H1 (cell line): ENCODE data around the gene SKP2. TPM values are rescaled to one million over a fixed set of nuclear protein-coding genes. Genes with fewer than 3 reads are reported as not detected.

Source experiments
- CTCF ChIA-PET: fragments of 300-600 bp; sonication (Branson Sonifier 250); formaldehyde crosslinking; loops from one replicate; lab custom pipeline; 2021; ENCODE audit not compliant: partially characterized antibody; lab: Charles Lee
- POLR2A ChIA-PET: fragments of 300-600 bp; sonication (Branson Sonifier 250); formaldehyde crosslinking; loops from one replicate; lab custom pipeline; 2021; ENCODE audit warnings: inconsistent platforms; ENCODE audit not compliant: partially characterized antibody; lab: Charles Lee
- DNase-seq, 2 experiments: peaks; one replicate each; pipeline versions ENCODE4 v3.0.0 to v3.0.0-alpha.2; 2010 to 2022; ENCODE audit warnings: low spot score in 2 of 2, low read depth in 1 of 2, mixed read lengths in 1 of 2
- FAIRE-seq: peaks from 2 replicates; lab custom pipeline; 2011; peaks lifted over from hg19 to GRCh38; lab: Jason Lieb, UNC
- H2AFZ ChIP-seq: 2 replicates; pipeline ENCODE4 v1.8.1; 2012; ENCODE audit warnings: low read length, inconsistent platforms
- H2AK5ac ChIP-seq: 2 replicates; pipeline ENCODE4 v1.6.1; 2013; ENCODE audit warnings: low read depth, low read length
- H2BK120ac ChIP-seq: replicated peaks from 2 replicates; pipeline ENCODE3; 2013; ENCODE audit warnings: low read depth, low read length, inconsistent platforms
- H2BK12ac ChIP-seq: 2 replicates; pipeline ENCODE4 v1.6.1; 2013; ENCODE audit warnings: low read depth, low read length
- H2BK15ac ChIP-seq: 2 replicates; pipeline ENCODE4 v1.6.1; 2013; ENCODE audit warnings: low read length
- H2BK20ac ChIP-seq: 2 replicates; pipeline ENCODE4 v1.6.1; 2013; ENCODE audit warnings: low read length
- H2BK5ac ChIP-seq: 2 replicates; pipeline ENCODE4 v1.6.1; 2013; ENCODE audit warnings: low read depth, low read length
- H3K14ac ChIP-seq: 2 replicates; pipeline ENCODE4 v1.6.1; 2013; ENCODE audit warnings: inconsistent platforms; ENCODE audit not compliant: insufficient read length
- H3K18ac ChIP-seq: 2 replicates; pipeline ENCODE4 v1.6.1; 2013; ENCODE audit warnings: low read length; ENCODE audit errors: extremely low read depth
- H3K23ac ChIP-seq: 2 replicates; pipeline ENCODE4 v1.6.1; 2013; ENCODE audit warnings: inconsistent platforms; ENCODE audit not compliant: insufficient read length
- H3K23me2 ChIP-seq: 2 replicates; pipeline ENCODE4 v1.6.1; 2013; ENCODE audit warnings: low read depth, low read length
- H3K27ac ChIP-seq: 2 replicates; pipeline ENCODE4 v1.6.1; 2011; ENCODE audit warnings: low read depth, low read length, inconsistent platforms
- H3K27me3 ChIP-seq, 4 experiments: replicated peaks in 1 of 4; 1 replicate in 1 of 4; 2 replicates in 3 of 4; pipeline versions ENCODE4 v1.6.1 to v1.8.1; 2011 to 2013; ENCODE audit warnings: low read length in 3 of 4, mild to moderate bottlenecking in 3 of 4, inconsistent platforms in 2 of 4, mixed read lengths in 2 of 4, moderate library complexity in 1 of 4; ENCODE audit not compliant: control insufficient read depth in 3 of 4, insufficient read depth in 3 of 4; ENCODE audit errors: extremely low read depth in 1 of 4
- H3K36me3 ChIP-seq, 4 experiments: 2 replicates each; pipeline versions ENCODE4 v1.6.1 to v1.8.1; 2011 to 2013; ENCODE audit warnings: mild to moderate bottlenecking in 4 of 4, low read length in 3 of 4, moderate library complexity in 2 of 4, control low read depth in 1 of 4, inconsistent platforms in 1 of 4; ENCODE audit not compliant: insufficient read depth in 4 of 4, control insufficient read depth in 2 of 4
- H3K4ac ChIP-seq: replicated peaks from 2 replicates; pipeline ENCODE3; 2013; ENCODE audit warnings: low read length, low read depth, mixed read lengths, inconsistent platforms; ENCODE audit not compliant: insufficient read length
- H3K4me1 ChIP-seq, 4 experiments: replicated peaks in 1 of 4; 1 replicate in 1 of 4; 2 replicates in 3 of 4; pipeline versions ENCODE4 v1.6.1 to v1.8.1; 2011 to 2013; ENCODE audit warnings: low read length in 3 of 4, inconsistent platforms in 2 of 4, mixed read lengths in 1 of 4; ENCODE audit not compliant: insufficient read depth in 4 of 4, control insufficient read depth in 3 of 4
- H3K4me2 ChIP-seq, 2 experiments: 2 replicates each; pipeline versions ENCODE4 v1.6.1 to v1.8.1; 2011 to 2013; ENCODE audit warnings: low read depth in 2 of 2, low read length in 2 of 2, control low read depth in 1 of 2, inconsistent platforms in 1 of 2, mild to moderate bottlenecking in 1 of 2; ENCODE audit not compliant: insufficient read depth in 1 of 2
- H3K4me3 ChIP-seq, 4 experiments: fragments of 200-600, 300-600 bp in 1 of 4; sonication (generic), shearing (Covaris generic), sonication (Bioruptor Twin) in 1 of 4; 2 replicates each; pipeline versions ENCODE4 v1.5.1 to v1.8.1; 2011 to 2016; ENCODE audit warnings: low read length in 4 of 4, low read depth in 3 of 4, control low read depth in 2 of 4, inconsistent platforms in 2 of 4, mild to moderate bottlenecking in 2 of 4, mixed read lengths in 1 of 4, moderate library complexity in 1 of 4; ENCODE audit not compliant: insufficient read depth in 2 of 4; ENCODE audit errors: extremely low read depth in 1 of 4
- H3K56ac ChIP-seq: replicated peaks from 2 replicates; pipeline ENCODE3; 2013; ENCODE audit warnings: low read depth, mild to moderate bottlenecking, mixed read lengths, low read length, inconsistent platforms; ENCODE audit not compliant: insufficient read length
- H3K79me1 ChIP-seq: 2 replicates; pipeline ENCODE4 v1.6.1; 2013; ENCODE audit warnings: low read depth, low read length, control low read depth
- H3K79me2 ChIP-seq, 2 experiments: 2 replicates each; pipeline versions ENCODE4 v1.6.1 to v1.8.1; 2012 to 2013; ENCODE audit warnings: low read length in 2 of 2, mild to moderate bottlenecking in 2 of 2, inconsistent platforms in 1 of 2; ENCODE audit not compliant: insufficient read depth in 2 of 2, control insufficient read depth in 1 of 2
- H3K9ac ChIP-seq, 4 experiments: replicated peaks in 1 of 4; 1 replicate in 1 of 4; 2 replicates in 3 of 4; pipeline versions ENCODE4 v1.6.1 to v1.8.1; 2011 to 2013; ENCODE audit warnings: low read depth in 3 of 4, low read length in 3 of 4, control low read depth in 2 of 4, mild to moderate bottlenecking in 2 of 4, moderate library complexity in 2 of 4, inconsistent platforms in 1 of 4; ENCODE audit errors: extremely low read depth in 1 of 4
- H3K9me3 ChIP-seq, 2 experiments: 2 replicates each; pipeline versions ENCODE4 v1.6.1 to v1.8.1; 2012 to 2013; ENCODE audit warnings: mild to moderate bottlenecking in 2 of 2, moderate library complexity in 2 of 2, control low read depth in 1 of 2, inconsistent platforms in 1 of 2, low read depth in 1 of 2, low read length in 1 of 2, mixed read lengths in 1 of 2; ENCODE audit not compliant: insufficient read depth in 2 of 2
- H4K20me1 ChIP-seq, 2 experiments: replicated peaks in 1 of 2; 2 replicates each; pipeline versions ENCODE3 to v1.8.1; 2011 to 2013; ENCODE audit warnings: inconsistent platforms in 2 of 2, low read length in 2 of 2, mild to moderate bottlenecking in 1 of 2; ENCODE audit not compliant: insufficient read depth in 2 of 2, control insufficient read depth in 1 of 2
- H4K5ac ChIP-seq: 2 replicates; pipeline ENCODE4 v1.6.1; 2013; ENCODE audit warnings: low read length, low read depth, mixed read lengths, inconsistent platforms; ENCODE audit not compliant: insufficient read length
- H4K8ac ChIP-seq: 2 replicates; pipeline ENCODE4 v1.8.0; 2013; ENCODE audit warnings: mild to moderate bottlenecking, moderate library complexity, low read length, inconsistent platforms; ENCODE audit not compliant: insufficient read depth; ENCODE audit errors: extremely low read depth
- H4K91ac ChIP-seq: replicated peaks from 2 replicates; pipeline ENCODE3; 2013; ENCODE audit warnings: low read length, mixed read lengths, inconsistent platforms; ENCODE audit not compliant: insufficient read length
- CBX5 ChIP-seq: fragments of 300-800, 300-1000 bp; sonication (generic); IDR thresholded peaks from 2 replicates; pipeline ENCODE4 v1.7.1; 2016; ENCODE audit warnings: antibody characterized with exemption, low read length, low read depth
- CHD1 ChIP-seq: IDR thresholded peaks from 2 replicates; pipeline ENCODE4 v1.6.1; 2012; ENCODE audit warnings: low read depth, low read length, improper control_type of control experiment
- CHD2 ChIP-seq: IDR thresholded peaks from 2 replicates; pipeline ENCODE4 v1.6.1; 2012; ENCODE audit warnings: low read length, improper control_type of control experiment
- HDAC6 ChIP-seq: IDR thresholded peaks from one replicate; pipeline ENCODE4 v1.7.1; 2012; ENCODE audit warnings: low read depth, mild to moderate bottlenecking, inconsistent platforms, low read length, moderate library complexity
- NANOG ChIP-seq: IDR thresholded peaks from 2 replicates; pipeline ENCODE4 v1.6.1; 2011; ENCODE audit warnings: low read length, low read depth, mild to moderate bottlenecking, inconsistent platforms; ENCODE audit not compliant: insufficient read depth, poor library complexity, severe bottlenecking
- POLR2AphosphoS5 ChIP-seq: IDR thresholded peaks from 2 replicates; pipeline ENCODE4 v1.6.1; 2011; ENCODE audit warnings: low read depth, low read length
- RFX5 ChIP-seq: IDR thresholded peaks from 2 replicates; pipeline ENCODE4 v1.6.1; 2011; ENCODE audit warnings: low read depth, low read length, improper control_type of control experiment, borderline replicate concordance
- SP1 ChIP-seq: IDR thresholded peaks from 2 replicates; pipeline ENCODE4 v1.6.1; 2011; ENCODE audit warnings: low read depth, low read length
- SP2 ChIP-seq: IDR thresholded peaks from 2 replicates; pipeline ENCODE4 v1.6.1; 2012; ENCODE audit warnings: mild to moderate bottlenecking, low read length, inconsistent platforms
- TAF1 ChIP-seq: IDR thresholded peaks from 2 replicates; pipeline ENCODE4 v1.6.1; 2011; ENCODE audit warnings: mild to moderate bottlenecking, low read depth, low read length
- TBP ChIP-seq: IDR thresholded peaks from 2 replicates; pipeline ENCODE4 v1.6.1; 2011; ENCODE audit warnings: low read depth, low read length, improper control_type of control experiment
- ZNF274 ChIP-seq: IDR thresholded peaks from 2 replicates; pipeline ENCODE4 v1.7.0; 2012; ENCODE audit warnings: low read length, borderline replicate concordance; ENCODE audit errors: extremely low read depth
- WGBS, 2 experiments: shearing (Covaris generic) in 1 of 2; methylation state at CpG; one replicate each; pipeline versions ENCODE4 v1.1.6 to v1.1.7; 2013 to 2015; ENCODE audit warnings: low lambda C conversion rate in 2 of 2, mixed read lengths in 2 of 2, inconsistent platforms in 1 of 2, low coverage in 1 of 2, missing lambda C conversion rate in 1 of 2; ENCODE audit not compliant: insufficient replicate concordance in 2 of 2, insufficient coverage in 1 of 2, insufficient read length in 1 of 2; ENCODE audit errors: extremely low coverage in 1 of 2, missing lambda C conversion rate in 1 of 2; 5-methylcytosine and 5-hydroxymethylcytosine counted together
- polyA plus RNA-seq, 7 experiments: library from polyadenylated mRNA; depleted of rRNA in 3 of 7; stranded (reverse) in 5 of 7; unstranded in 2 of 7; fragments of >200 nt in 5 of 7; fragments of 200-250 nt in 2 of 7; gene quantifications; 1 replicate in 5 of 7; 2 replicates in 1 of 7; 4 replicates in 1 of 7; pipeline versions ENCODE4 v1.2.1 to v1.2.3, GENCODE V29; 2011 to 2013; ENCODE audit warnings: missing spikeins in 2 of 7, mixed read lengths in 2 of 7
- total RNA-seq: library from RNA; stranded (reverse); fragmentation: NEBNext Ultra II Directional; extraction: Animal tissue kit (Norgen Biotek cat#: 25700); gene quantifications from 2 replicates; pipeline ENCODE4 v1.2.1, GENCODE V29; 2021
- TF ChIP-seq, protein P1 (sequence below), 3 experiments: IDR thresholded peaks; 1 replicate in 2 of 3; 2 replicates in 1 of 3; pipeline versions ENCODE4 v1.5.1 to v1.6.1; 2011; ENCODE audit warnings: low read length in 3 of 3, mild to moderate bottlenecking in 3 of 3, inconsistent platforms in 2 of 3, low read depth in 1 of 3, moderate library complexity in 1 of 3; ENCODE audit not compliant: insufficient read depth in 1 of 3; ENCODE audit errors: control extremely low read depth in 1 of 3

The SKP2 gene
- total and polyA plus RNA-seq, 2 of the 8 experiments (the other 6 are each of a cell fraction or from before 2014, with no cell fraction given): 49.9 to 104 TPM

DNA sequence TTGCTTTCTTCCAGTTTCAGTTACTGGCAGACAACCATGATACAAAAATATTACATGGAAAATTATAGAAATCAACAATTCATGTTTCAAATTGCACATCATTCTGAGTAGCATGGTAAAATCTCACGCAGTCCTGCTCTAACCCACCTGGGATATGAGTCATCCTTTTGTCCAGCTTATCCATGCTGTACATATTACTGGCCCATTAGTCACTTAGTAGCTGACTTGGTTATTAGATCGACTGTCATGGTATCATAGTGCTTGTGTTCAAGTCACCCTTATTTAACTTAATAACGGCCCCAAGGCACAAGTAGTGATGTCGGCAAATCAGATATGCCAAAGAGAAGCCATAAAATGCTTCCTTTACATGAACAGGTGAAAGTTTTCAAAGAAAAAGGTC lies 48.6 kb downstream of the SKP2 start:
- H3K4me3 ChIP-seq: no peak overlapping the region
- no peak overlapping the region for H3K27ac ChIP-seq
- H2BK120ac ChIP-seq: no peak overlapping the region
- peaks cover 0 to 13% (median 0%) of the 10 kb centered on the region in 4 experiments; a peak in 1 of 8 replicates for H3K36me3 ChIP-seq
- H2BK12ac ChIP-seq: no peak overlapping the region
- no peak overlapping the region for H2BK20ac ChIP-seq
- ChIA-PET POLR2A (no interaction called here), CTCF (interaction anchor here (2.3 kb wide), 1 partner anchor 122 kb away, joined by 5 read pairs; no protein-coding TSS in a partner anchor)
- no peak overlapping the region for H3K56ac ChIP-seq
- H4K91ac ChIP-seq: no peak overlapping the region
- no peak overlapping the region for H3K14ac ChIP-seq
- FAIRE-seq: no peak
- no peak overlapping the region for H2AFZ ChIP-seq
- H2BK15ac ChIP-seq: no peak overlapping the region
- H3K9me3 ChIP-seq: no peaks in the 10 kb centered on the region
- H3K27me3 ChIP-seq: no peaks in the 10 kb centered on the region
- no peak overlapping the region for H4K8ac ChIP-seq
- no peak overlapping the region for H3K18ac ChIP-seq
- no peak overlapping the region for H3K23ac ChIP-seq
- no peak overlapping the region for H2AK5ac ChIP-seq
- H3K9ac ChIP-seq: no peak overlapping the region
- H2BK5ac ChIP-seq: no peak overlapping the region
- no peaks in the 10 kb centered on the region for H4K20me1 ChIP-seq
- H3K23me2 ChIP-seq: no peaks in the 10 kb centered on the region
- H3K4me2 ChIP-seq: no peak overlapping the region
- no peaks in the 10 kb centered on the region for H3K79me1 ChIP-seq
- no peak for DNase-seq
- 87% methylated on average over 4 of the region's 4 CpGs; no CpG with 5 or more reads in 1 of the 2 experiments for WGBS, 2 experiments
- no peaks in the 10 kb centered on the region for H3K79me2 ChIP-seq
- no peak overlapping the region for H4K5ac ChIP-seq
- no peaks in the 10 kb centered on the region for H3K4me1 ChIP-seq
- no peak overlapping the region for H3K4ac ChIP-seq
- TF ChIP-seq TAF1 (no peak), CHD2 (no peak), NANOG (no peak), ZNF274 (no peak), RFX5 (no peak), CBX5 (no peak), TBP (no peak), SP1 (no peak), CHD1 (no peak), SP2 (no peak), HDAC6 (no peak), POLR2AphosphoS5 (no peak)
- TF ChIP-seq, protein P1, sequence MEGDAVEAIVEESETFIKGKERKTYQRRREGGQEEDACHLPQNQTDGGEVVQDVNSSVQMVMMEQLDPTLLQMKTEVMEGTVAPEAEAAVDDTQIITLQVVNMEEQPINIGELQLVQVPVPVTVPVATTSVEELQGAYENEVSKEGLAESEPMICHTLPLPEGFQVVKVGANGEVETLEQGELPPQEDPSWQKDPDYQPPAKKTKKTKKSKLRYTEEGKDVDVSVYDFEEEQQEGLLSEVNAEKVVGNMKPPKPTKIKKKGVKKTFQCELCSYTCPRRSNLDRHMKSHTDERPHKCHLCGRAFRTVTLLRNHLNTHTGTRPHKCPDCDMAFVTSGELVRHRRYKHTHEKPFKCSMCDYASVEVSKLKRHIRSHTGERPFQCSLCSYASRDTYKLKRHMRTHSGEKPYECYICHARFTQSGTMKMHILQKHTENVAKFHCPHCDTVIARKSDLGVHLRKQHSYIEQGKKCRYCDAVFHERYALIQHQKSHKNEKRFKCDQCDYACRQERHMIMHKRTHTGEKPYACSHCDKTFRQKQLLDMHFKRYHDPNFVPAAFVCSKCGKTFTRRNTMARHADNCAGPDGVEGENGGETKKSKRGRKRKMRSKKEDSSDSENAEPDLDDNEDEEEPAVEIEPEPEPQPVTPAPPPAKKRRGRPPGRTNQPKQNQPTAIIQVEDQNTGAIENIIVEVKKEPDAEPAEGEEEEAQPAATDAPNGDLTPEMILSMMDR (IDR thresholded peaks at IDR 0.05; ENCODE audit: control extremely low read depth in 1 of 3, insufficient read depth in 1 of 3, low read depth in 1 of 3, low read length in 3 of 3): no peak
